T-helper 22 cell (primary cell): ENCODE measurements around the gene NR2F1.
"Not testable (repeated sequence)": the region's sequence is repeated elsewhere in the genome, so short reads cannot be mapped to it uniquely, and the experiment has no call there.

Source experiments
- DNase-seq: peaks from one replicate; pipeline ENCODE4 v3.0.0-alpha.2; 2020; ENCODE audit warnings: low read depth

Gene NR2F1

DNA sequence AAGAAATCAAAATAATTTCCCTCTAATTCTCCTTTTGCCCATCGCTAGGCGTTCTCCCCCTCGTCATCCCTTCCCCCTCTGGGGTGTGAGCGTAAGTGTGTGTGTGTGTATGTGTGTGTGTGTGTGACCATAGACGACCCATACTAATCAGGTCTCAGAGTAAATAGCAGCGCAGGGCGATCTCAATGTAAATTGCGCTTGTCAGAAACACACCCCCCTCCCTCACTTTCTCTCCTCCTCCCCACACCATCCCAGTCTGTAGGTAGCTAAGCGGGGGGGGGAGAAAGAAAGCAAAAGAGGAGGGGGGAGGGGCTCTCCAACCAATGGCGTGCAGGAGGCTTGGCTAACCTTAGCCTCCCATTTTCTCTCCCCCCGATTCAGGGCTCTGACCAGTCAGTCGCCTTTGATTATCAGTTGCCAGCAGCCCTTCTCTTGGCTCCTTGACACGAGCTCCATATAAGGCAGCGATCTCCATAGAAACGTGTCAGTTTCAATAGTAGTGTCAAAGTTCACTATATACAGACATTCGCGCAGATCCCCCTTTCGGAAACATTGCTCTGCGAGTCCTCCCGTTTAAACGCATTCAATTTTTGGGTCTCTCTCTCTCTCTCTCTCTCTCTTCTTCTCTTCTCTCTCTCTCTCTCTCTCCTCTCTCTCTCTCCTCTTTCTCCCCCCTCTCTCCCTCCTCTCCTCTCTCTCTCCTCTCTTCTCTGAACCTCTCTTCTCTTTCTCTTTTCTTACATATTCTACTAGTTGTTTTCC lies at the start of gene NR2F1:
Gene NR2F1, plus strand, starts transcription at position 546 of the 762 bp plus-strand sequence. CDS start 1,802 bp downstream, outside the sequence.
- DNase-seq: no peak

GRCh38 chr5:93545872-93546271 lies 37.1 kb upstream of the NR2F1 start:
- no peak for DNase-seq

GRCh38 chr5:93549594-93549993 lies 33.4 kb upstream of the NR2F1 start:
- not testable (repeated sequence) for DNase-seq

DNA sequence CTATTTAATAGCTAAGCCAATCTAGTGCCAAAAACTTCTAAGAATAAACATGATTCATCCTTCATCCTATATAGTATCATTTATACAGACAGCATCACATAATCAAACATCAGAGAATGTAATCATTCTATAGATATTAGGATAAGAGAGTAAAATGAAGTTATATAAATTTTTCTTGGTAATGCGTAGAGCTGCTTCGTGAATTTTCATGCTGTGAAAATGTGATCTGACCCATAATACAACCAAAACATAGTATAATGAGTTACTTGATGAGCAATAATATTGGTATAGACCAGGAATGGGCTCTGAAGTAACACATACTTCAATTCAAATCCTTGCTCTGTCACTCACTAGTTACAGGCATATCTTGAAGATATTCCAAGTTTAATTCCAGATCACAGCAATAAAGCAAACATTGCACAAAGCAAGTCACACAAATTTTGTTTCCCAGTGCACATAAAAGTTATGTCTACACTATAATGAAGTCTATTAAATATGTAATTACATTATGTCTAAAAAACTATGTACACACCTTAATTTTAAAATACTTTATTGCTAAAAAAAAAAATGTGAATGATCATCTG lies 25.9 kb upstream of the NR2F1 start:
- no peak for DNase-seq

GRCh38 chr5:93566091-93566490 lies 16.9 kb upstream of the NR2F1 start:
- DNase-seq: no peak

DNA sequence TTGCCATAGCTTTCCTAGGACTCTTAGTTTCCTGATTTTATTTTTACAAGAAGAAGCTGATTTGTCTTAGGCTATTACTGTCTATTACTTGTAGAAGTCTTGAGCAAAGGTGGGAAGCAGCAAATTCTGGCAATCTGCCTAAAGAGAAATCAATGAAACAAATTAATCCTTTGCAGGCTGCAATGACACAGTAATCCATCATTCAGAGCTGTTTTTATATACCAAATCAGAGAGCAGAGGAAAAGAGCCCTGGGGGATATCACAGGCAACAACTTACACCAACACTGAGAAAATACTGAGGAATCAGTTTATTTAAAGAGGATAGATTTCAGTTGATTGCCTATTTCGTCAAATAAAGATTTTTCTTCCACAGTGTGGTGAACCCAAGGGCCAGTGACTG lies 15.6 kb upstream of the NR2F1 start:
- DNase-seq: no peak

DNA sequence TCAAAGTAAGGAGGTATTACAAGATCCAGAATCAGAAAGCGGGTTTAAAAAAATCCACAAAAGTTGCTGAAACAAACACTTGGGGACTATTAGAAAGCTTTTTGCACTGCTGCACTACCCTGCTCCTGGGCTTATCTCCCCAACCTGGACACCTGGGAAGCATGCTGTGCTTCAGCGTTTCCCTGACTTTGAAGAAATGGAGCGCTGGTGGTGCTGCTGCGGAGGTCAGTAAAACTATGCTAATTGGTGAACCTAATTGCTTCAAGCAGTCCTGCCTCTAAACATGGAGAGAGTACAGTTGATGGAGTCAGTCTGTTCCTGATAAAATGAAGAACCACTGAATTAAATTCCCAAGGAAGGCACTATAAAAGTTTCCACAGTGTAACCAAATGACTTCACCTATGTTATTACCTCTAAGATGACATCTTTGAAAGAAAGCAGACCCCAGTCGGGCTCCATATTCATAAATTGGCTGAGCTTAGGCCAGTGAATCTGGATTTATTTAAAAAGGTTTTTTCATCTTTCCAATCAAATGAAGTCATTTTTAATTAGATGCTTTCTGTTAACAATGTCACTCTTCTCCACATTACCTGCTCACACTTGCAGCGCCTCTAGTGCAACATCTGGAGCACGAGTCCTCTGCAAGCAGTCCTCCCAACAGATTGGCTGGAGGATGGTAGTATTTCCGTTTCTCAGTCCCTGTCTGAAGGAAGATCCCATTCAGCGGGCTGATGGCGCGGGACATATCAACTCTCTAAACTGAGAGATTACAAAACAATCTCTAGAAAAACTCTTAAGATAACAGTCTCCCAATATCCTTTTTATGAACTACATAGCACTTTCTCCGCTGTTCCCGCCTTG lies 13.5 kb upstream of the NR2F1 start:
- no peak for DNase-seq

DNA sequence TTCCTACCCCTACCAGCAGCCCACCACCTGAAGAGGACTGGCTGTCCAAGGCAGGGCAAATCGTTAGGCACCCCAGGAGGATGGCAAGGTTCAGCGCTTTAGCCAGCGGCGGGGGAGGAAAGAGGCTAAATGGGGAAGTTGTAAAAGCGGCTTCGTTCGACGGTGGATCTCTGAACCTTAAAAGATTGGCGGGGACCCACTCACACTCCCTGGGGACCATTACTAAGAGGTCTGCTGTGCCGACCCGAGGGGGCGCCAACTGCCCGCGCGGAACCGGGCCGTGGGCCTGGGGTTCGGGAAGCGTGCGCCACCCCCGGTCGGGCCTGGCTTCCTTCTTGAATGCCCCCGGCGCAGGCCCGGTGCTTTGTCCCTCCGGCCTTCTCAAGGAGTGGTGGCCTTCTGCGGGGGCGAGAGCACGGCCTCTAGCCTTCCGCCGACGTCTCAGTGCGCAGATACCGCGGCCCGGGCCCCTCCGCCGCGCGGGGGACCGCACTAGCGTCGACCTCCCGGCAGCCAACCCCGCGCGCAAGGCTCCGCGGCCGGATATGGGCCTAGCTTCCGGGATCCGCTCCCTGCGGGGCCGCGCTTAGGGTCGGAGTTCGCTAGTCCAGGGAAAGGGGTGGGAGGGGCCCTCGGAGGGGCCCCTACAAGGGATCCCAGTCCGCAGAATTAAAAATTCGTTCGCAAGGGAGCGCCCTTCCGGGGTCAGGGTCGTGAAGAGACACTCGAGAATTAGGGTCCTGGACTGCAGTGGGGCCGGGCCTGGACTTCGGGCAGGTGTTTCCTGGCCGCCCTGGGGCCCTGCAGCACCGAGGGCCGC lies 12.5 kb upstream of the NR2F1 start:
- DNase-seq: no peak

DNA sequence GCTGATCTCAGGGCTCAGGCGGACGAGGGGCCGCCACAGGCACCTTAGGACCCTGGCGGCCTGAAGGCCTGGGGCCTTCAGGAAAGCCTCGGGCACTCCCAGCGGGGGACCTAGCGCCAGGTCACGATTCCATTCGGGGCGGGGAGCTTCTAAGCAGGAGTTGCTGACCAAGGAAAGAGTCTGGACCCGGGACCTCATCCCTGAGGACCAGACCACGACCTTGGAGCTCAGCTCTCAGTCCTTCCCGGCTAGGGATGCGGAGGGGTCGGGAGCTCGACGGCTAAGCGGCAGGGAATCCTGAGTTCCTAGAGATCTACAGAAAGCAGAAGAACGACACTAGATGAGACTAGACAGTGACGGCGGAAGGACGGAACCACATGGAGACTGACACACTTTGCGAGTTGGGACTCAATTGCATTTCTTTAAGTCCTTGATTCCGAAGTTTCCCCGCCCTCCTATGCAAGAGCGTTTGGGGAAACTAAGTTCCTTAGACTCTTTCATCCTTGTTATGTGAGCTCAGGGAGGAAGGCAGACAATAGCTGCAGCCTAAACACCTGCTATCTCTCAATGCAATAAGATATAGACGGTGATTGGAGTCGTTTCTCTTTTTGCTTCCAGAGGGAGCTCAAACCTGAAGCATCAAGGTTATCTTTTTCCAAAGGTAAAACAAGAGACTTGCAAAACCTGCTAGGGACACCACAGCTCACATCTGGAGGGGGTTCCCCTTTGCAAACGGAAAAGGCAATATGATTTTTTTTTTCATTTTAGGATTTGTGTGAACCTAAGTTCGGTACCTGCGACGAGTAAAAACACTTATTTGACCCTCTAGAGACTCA lies 11.7 kb upstream of the NR2F1 start:
- no peak for DNase-seq

DNA sequence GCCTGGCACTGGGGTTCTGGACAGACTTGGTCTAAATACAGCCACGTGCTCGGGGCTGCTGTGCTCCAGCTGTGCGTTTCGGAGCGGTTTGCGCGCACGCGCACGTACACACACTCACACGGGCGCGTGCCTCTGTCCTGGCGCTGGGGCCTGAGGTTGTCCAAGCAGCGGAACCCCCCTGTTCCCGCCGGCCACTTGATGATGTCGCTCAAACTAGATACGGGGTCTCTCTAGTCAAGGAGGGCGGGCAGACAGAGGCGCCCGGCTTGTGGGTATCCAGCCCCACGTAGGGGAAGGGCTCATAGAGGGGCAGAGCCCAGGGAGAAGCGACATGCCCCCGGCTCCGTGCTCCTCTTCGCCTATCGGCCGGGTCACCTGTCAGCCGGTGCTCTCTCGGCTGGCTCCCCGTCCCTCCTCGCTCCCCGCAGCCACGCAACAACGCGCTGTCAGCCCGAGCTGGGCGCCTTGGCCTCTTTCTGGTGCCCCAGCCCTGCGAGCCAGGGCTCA lies 10.9 kb upstream of the NR2F1 start:
- no peak for DNase-seq

- DNase-seq: no peak
These were observed 10.2 kb upstream of the NR2F1 start for GRCh38 chr5:93572608-93573353.

- DNase-seq: no peak
These were observed 9.4 kb upstream of the NR2F1 start for GRCh38 chr5:93573354-93574351.

- DNase-seq: no peak
These were observed 8.3 kb upstream of the NR2F1 start for GRCh38 chr5:93574491-93575305.

- no peak for DNase-seq
These were observed 7.3 kb upstream of the NR2F1 start for GRCh38 chr5:93575461-93576414.

- no peak for DNase-seq
These were observed 5.8 kb upstream of the NR2F1 start for GRCh38 chr5:93576994-93577853.
